ENCODE results near the gene DPH6. TPM values are rescaled to one million over a fixed set of nuclear protein-coding genes. Genes with fewer than 3 reads are reported as not detected.
"Not testable (repeated sequence)": the region's sequence is repeated elsewhere in the genome, so short reads cannot be mapped to it uniquely, and the experiment has no call there.

The DPH6 gene
- total and polyA plus RNA-seq, 2 experiments from 2014 or later: 14.2 to 28.6 TPM

GRCh38 chr15:35410775-35411174 lies 135.2 kb downstream of the DPH6 start:
- in situ Hi-C loops (cut with MboI): no loop called here
- TF ChIP-seq EZH2 (IDR thresholded peaks at IDR 0.05; ENCODE audit: insufficient read depth, poor library complexity, severe bottlenecking): no peak
- TF ChIP-seq EZH2phosphoT487 (IDR thresholded peaks at IDR 0.05; ENCODE audit: insufficient read depth, low read depth): no peak

GRCh38 chr15:35399901-35400300 lies 146.1 kb downstream of the DPH6 start:
- no peak for TF ChIP-seq EZH2phosphoT487 (IDR thresholded peaks at IDR 0.05; ENCODE audit: insufficient read depth, low read depth)
- no peak for TF ChIP-seq EZH2 (IDR thresholded peaks at IDR 0.05; ENCODE audit: insufficient read depth, poor library complexity, severe bottlenecking)
- Histone ChIP-seq H3K79me2 (ENCODE audit: insufficient read depth) (no peaks in the 10 kb centered on the region), H2AFZ (no peak overlapping the region), H3K9me2 (ENCODE audit: insufficient read depth) (no peaks in the 10 kb centered on the region), H3F3A (ENCODE audit: insufficient read depth) (no peaks in the 10 kb centered on the region), H3K27me3 (replicated peaks; ENCODE audit: insufficient read depth) (no peaks in the 10 kb centered on the region), H4K20me1 (ENCODE audit: insufficient read depth) (no peaks in the 10 kb centered on the region), H3K4me2 (ENCODE audit: unreplicated experiment) (no peak overlapping the region), H3K27ac (no peak overlapping the region), H3K9ac (no peak overlapping the region), H3K4me1 (ENCODE audit: insufficient read depth) (no peaks in the 10 kb centered on the region), H3K9me3 (ENCODE audit: low read depth) (no peaks in the 10 kb centered on the region), H3K4me3 (no peak overlapping the region), H3K36me3 (ENCODE audit: low read depth) (no peaks in the 10 kb centered on the region)
- DNase-seq: no peak
- in situ Hi-C loops (cut with MboI): no loop called here
- 36 to 43% methylated on average over 3 of the region's 3 CpGs for WGBS, 2 experiments (ENCODE audit: low coverage in 1 of 2, low lambda C conversion rate in 2 of 2, missing lambda C conversion rate in 2 of 2)

More at GRCh38 chr15:35410775-35411174, 135.2 kb downstream of the DPH6 start:
- Histone ChIP-seq H4K20me1 (ENCODE audit: insufficient read depth) (no peaks in the 10 kb centered on the region), H3K4me3 (no peak overlapping the region), H3K27ac (no peak overlapping the region), H2AFZ (no peak overlapping the region), H3K27me3 (replicated peaks; ENCODE audit: insufficient read depth) (no peaks in the 10 kb centered on the region), H3K9me3 (ENCODE audit: low read depth) (no peaks in the 10 kb centered on the region), H3K9me2 (ENCODE audit: insufficient read depth) (no peaks in the 10 kb centered on the region; the same call in 1 of the 2 replicates), H3F3A (ENCODE audit: insufficient read depth) (no peaks in the 10 kb centered on the region), H3K79me2 (ENCODE audit: insufficient read depth) (no peaks in the 10 kb centered on the region), H3K4me1 (ENCODE audit: insufficient read depth) (no peaks in the 10 kb centered on the region), H3K36me3 (ENCODE audit: low read depth) (no peaks in the 10 kb centered on the region), H3K9ac (no peak overlapping the region), H3K4me2 (ENCODE audit: unreplicated experiment) (no peak overlapping the region)
- no peak for DNase-seq
- 100% methylated on average over 1 of the region's 1 CpG for WGBS, 2 experiments (ENCODE audit: low coverage in 1 of 2, low lambda C conversion rate in 2 of 2, missing lambda C conversion rate in 2 of 2)

GRCh38 chr15:35397027-35397426 lies 148.9 kb downstream of the DPH6 start:
- H3K79me2 ChIP-seq (ENCODE audit: insufficient read depth): no peaks in the 10 kb centered on the region
- no peak for DNase-seq
- in situ Hi-C loops (cut with MboI): no loop called here

DNA sequence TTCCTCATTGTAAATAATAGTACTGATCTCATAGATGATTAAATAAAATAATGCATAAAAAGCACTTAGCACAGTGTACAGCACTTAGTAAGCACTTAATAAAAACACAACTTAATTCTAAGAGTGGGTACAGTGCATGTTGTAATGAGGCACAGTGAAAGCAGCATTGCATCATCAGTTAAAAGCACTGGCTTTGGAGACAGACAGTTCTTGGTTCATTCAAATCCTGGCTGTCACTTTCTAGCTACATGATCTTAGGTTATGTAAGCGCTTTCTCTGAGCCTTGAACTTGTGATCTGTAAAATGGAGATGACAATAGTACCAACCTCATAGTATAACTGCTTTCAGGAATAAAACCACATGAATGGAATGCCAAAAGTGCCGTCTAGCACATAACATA lies 151.5 kb downstream of the DPH6 start:
- no peaks in the 10 kb centered on the region for H3K36me3 ChIP-seq (ENCODE audit: low read depth)
- in situ Hi-C loops (cut with MboI): no loop called here
- no peak overlapping the region for H3K4me3 ChIP-seq
- no peaks in the 10 kb centered on the region for H4K20me1 ChIP-seq (ENCODE audit: insufficient read depth)
- WGBS, 2 experiments (ENCODE audit: low coverage in 1 of 2, low lambda C conversion rate in 2 of 2, missing lambda C conversion rate in 2 of 2): 97 to 100% methylated on average over 2 of the region's 2 CpGs
- no peaks in the 10 kb centered on the region for H3K79me2 ChIP-seq (ENCODE audit: insufficient read depth)
- no peaks in the 10 kb centered on the region for H3K4me1 ChIP-seq (ENCODE audit: insufficient read depth)
- no peak overlapping the region for H3K9ac ChIP-seq
- no peak for TF ChIP-seq EZH2phosphoT487 (IDR thresholded peaks at IDR 0.05; ENCODE audit: insufficient read depth, low read depth)
- TF ChIP-seq EZH2 (IDR thresholded peaks at IDR 0.05; ENCODE audit: insufficient read depth, poor library complexity, severe bottlenecking): no peak
- no peaks in the 10 kb centered on the region for H3K27me3 ChIP-seq (replicated peaks; ENCODE audit: insufficient read depth)
- peaks cover 5% of the 10 kb centered on the region for H3K9me3 ChIP-seq (ENCODE audit: low read depth)
- H3F3A ChIP-seq (ENCODE audit: insufficient read depth): no peaks in the 10 kb centered on the region
- no peak overlapping the region for H3K4me2 ChIP-seq (ENCODE audit: unreplicated experiment)
- no peak for DNase-seq
- no peak overlapping the region for H3K27ac ChIP-seq
- no peaks in the 10 kb centered on the region for H3K9me2 ChIP-seq (ENCODE audit: insufficient read depth)
- no peak overlapping the region for H2AFZ ChIP-seq

More at GRCh38 chr15:35397027-35397426, 148.9 kb downstream of the DPH6 start:
- Histone ChIP-seq H3K4me1 (ENCODE audit: insufficient read depth) (no peaks in the 10 kb centered on the region), H4K20me1 (ENCODE audit: insufficient read depth) (no peaks in the 10 kb centered on the region), H3K4me2 (ENCODE audit: unreplicated experiment) (no peak overlapping the region), H3K9me2 (ENCODE audit: insufficient read depth) (no peaks in the 10 kb centered on the region), H2AFZ (no peak overlapping the region), H3F3A (ENCODE audit: insufficient read depth) (no peaks in the 10 kb centered on the region), H3K4me3 (no peak overlapping the region), H3K9me3 (ENCODE audit: low read depth) (peaks cover 5% of the 10 kb centered on the region), H3K27me3 (replicated peaks; ENCODE audit: insufficient read depth) (no peaks in the 10 kb centered on the region), H3K36me3 (ENCODE audit: low read depth) (no peaks in the 10 kb centered on the region), H3K9ac (no peak overlapping the region), H3K27ac (no peak overlapping the region)
- no peak for TF ChIP-seq EZH2 (IDR thresholded peaks at IDR 0.05; ENCODE audit: insufficient read depth, poor library complexity, severe bottlenecking)
- TF ChIP-seq EZH2phosphoT487 (IDR thresholded peaks at IDR 0.05; ENCODE audit: insufficient read depth, low read depth): no peak

DNA sequence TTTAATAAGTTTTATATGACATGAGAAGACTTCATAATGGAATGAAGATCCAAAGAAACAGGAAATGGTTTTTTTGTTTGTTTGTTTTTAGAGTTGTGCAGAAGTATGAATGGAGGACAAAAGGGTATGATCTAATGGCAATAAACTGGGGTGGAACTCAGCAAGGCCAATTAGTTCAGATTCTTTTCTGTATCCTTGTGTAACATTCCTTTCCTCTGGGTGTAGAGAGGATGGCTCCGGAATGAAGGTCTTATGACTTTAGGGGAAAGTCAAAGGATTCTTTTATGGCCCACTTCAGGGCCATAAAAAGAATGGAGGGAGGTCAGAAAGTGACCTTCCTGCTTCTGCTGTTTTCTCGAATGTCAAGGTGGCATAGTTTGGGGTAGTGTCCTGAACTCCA lies 152.6 kb downstream of the DPH6 start:
- no peaks in the 10 kb centered on the region for H3K9me2 ChIP-seq (ENCODE audit: insufficient read depth)
- H3K4me2 ChIP-seq (ENCODE audit: unreplicated experiment): no peak overlapping the region
- no peak overlapping the region for H3K27ac ChIP-seq
- no peaks in the 10 kb centered on the region for H3K36me3 ChIP-seq (ENCODE audit: low read depth)
- no peak for DNase-seq
- in situ Hi-C loops (cut with MboI): no loop called here
- H3F3A ChIP-seq (ENCODE audit: insufficient read depth): no peaks in the 10 kb centered on the region
- WGBS, 2 experiments (ENCODE audit: low coverage in 1 of 2, low lambda C conversion rate in 2 of 2, missing lambda C conversion rate in 2 of 2): 49 to 58% methylated on average over 2 of the region's 2 CpGs
- H3K27me3 ChIP-seq (replicated peaks; ENCODE audit: insufficient read depth): no peaks in the 10 kb centered on the region
- no peaks in the 10 kb centered on the region for H4K20me1 ChIP-seq (ENCODE audit: insufficient read depth)
- H3K9ac ChIP-seq: no peak overlapping the region
- H3K9me3 ChIP-seq (ENCODE audit: low read depth): peaks cover 5% of the 10 kb centered on the region
- H3K4me3 ChIP-seq: no peak overlapping the region
- no peak overlapping the region for H2AFZ ChIP-seq
- TF ChIP-seq EZH2 (IDR thresholded peaks at IDR 0.05; ENCODE audit: insufficient read depth, poor library complexity, severe bottlenecking) (no peak), EZH2phosphoT487 (IDR thresholded peaks at IDR 0.05; ENCODE audit: insufficient read depth, low read depth) (no peak)
- H3K79me2 ChIP-seq (ENCODE audit: insufficient read depth): no peaks in the 10 kb centered on the region
- H3K4me1 ChIP-seq (ENCODE audit: insufficient read depth): no peaks in the 10 kb centered on the region

DNA sequence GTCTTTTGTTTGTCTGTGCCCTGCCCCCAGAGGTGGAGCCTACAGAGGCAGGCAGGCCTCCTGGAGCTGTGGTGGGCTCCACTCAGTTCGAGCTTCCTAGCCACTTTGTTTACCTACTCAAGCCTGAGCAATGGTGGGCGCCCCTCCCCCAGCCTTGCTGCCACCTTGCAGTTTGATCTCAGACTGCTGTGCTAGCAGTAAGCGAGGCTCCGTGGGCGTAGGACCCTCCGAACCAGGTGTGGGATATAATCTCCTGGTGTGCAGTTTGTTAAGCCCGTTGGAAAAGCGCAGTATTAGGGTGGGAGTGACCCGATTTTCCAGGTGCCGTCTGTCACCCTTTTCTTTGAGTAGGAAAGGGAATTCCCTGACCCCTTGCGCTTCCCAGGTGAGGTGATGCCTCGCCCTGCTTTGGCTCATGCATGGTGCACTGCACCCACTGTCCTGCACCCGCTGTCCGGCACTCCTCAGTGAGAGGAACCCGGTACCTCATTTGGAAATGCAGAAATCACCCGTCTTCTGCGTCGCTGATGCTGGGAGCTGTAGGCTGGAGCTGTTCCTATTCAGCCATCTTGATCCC lies 154.5 kb downstream of the DPH6 start:
- H3K4me3 ChIP-seq; H3K4me2 ChIP-seq (ENCODE audit: unreplicated experiment); H3K9me2 ChIP-seq (ENCODE audit: insufficient read depth); H3K79me2 ChIP-seq (ENCODE audit: insufficient read depth); H3F3A ChIP-seq (ENCODE audit: insufficient read depth); H3K27ac ChIP-seq; H3K4me1 ChIP-seq (ENCODE audit: insufficient read depth); H3K9ac ChIP-seq; H3K36me3 ChIP-seq (ENCODE audit: low read depth); DNase-seq; H4K20me1 ChIP-seq (ENCODE audit: insufficient read depth); H2AFZ ChIP-seq; in situ Hi-C loops (cut with MboI); H3K27me3 ChIP-seq (replicated peaks; ENCODE audit: insufficient read depth); H3K9me3 ChIP-seq (ENCODE audit: low read depth): not testable (repeated sequence)
- WGBS, 2 experiments (ENCODE audit: low coverage in 1 of 2, low lambda C conversion rate in 2 of 2, missing lambda C conversion rate in 2 of 2): 91 to 93% methylated on average over 16 to 18 of the region's 18 CpGs
